Endothelial cell of umbilical vein (primary cell): ENCODE results near the gene SHBG. TPM values are rescaled to one million over a fixed set of nuclear protein-coding genes. Genes with fewer than 3 reads are reported as not detected.

Source experiments
- BruUV-seq: library from RNA; stranded (reverse); fragments of 400-500 nt; replicated peaks from 2 replicates; lab custom pipeline; 2021; lab: Mats Ljungman, UMichigan
- CTCF ChIA-PET: fragments of 300-600, 350-600 bp; sonication (Branson Sonifier 250); formaldehyde crosslinking; loops from one replicate; lab custom pipeline; 2021; ENCODE audit warnings: antibody characterized with exemption, inconsistent platforms; lab: Charles Lee
- POLR2A ChIA-PET: fragments of 300-600, 350-600 bp; sonication (Branson Sonifier 250); formaldehyde crosslinking; loops from one replicate; lab custom pipeline; 2021; ENCODE audit warnings: antibody characterized with exemption, inconsistent platforms; lab: Charles Lee
- DNase-seq: peaks from one replicate; pipeline ENCODE4 v3.0.0-alpha.2; 2011; ENCODE audit warnings: low read depth, low spot score
- FAIRE-seq: peaks from 2 replicates; lab custom pipeline; 2011; peaks lifted over from hg19 to GRCh38; lab: Jason Lieb, UNC
- H2AFZ ChIP-seq: 2 replicates; pipeline ENCODE4 v1.6.0; 2012; ENCODE audit warnings: low read depth, low read length, control low read depth, inconsistent platforms
- H3K27ac ChIP-seq: 2 replicates; pipeline ENCODE4 v1.5.1; 2011; ENCODE audit warnings: low read depth, mild to moderate bottlenecking, control low read depth, low read length, moderate library complexity; ENCODE audit not compliant: insufficient read depth
- H3K27me3 ChIP-seq, 2 experiments: 2 replicates each; pipeline versions ENCODE4 v1.6.0 to v1.6.1; 2011; ENCODE audit warnings: low read length in 2 of 2, mixed read lengths in 1 of 2; ENCODE audit not compliant: control insufficient read depth in 2 of 2, insufficient read depth in 2 of 2
- H3K36me3 ChIP-seq, 2 experiments: 2 replicates in 1 of 2; 3 replicates in 1 of 2; pipeline ENCODE4 v1.5.1; 2011; ENCODE audit warnings: low read length in 2 of 2, mild to moderate bottlenecking in 1 of 2, moderate library complexity in 1 of 2; ENCODE audit not compliant: control insufficient read depth in 2 of 2, insufficient read depth in 2 of 2; ENCODE audit errors: extremely low read depth in 1 of 2
- H3K4me1 ChIP-seq: 3 replicates; pipeline ENCODE4 v1.5.1; 2011; ENCODE audit warnings: mild to moderate bottlenecking, low read length; ENCODE audit not compliant: control insufficient read depth, insufficient read depth; ENCODE audit errors: extremely low read depth
- H3K4me2 ChIP-seq: 2 replicates; pipeline ENCODE4 v1.6.1; 2011; ENCODE audit warnings: low read length, control low read depth, mixed read lengths; ENCODE audit not compliant: insufficient read depth
- H3K4me3 ChIP-seq, 3 experiments: fragments of 200-600 bp in 1 of 3; sonication (generic), shearing (Covaris generic) in 1 of 3; replicated peaks in 1 of 3; 2 replicates each; pipeline ENCODE4 v1.5.1; 2011 to 2016; ENCODE audit warnings: control low read depth in 3 of 3, low read length in 3 of 3, mild to moderate bottlenecking in 2 of 3, inconsistent platforms in 1 of 3, low read depth in 1 of 3, moderate library complexity in 1 of 3; ENCODE audit not compliant: insufficient read depth in 1 of 3
- H3K79me2 ChIP-seq: 2 replicates; pipeline ENCODE4 v1.6.0; 2012; ENCODE audit warnings: low read length, inconsistent platforms; ENCODE audit not compliant: control insufficient read depth, insufficient read depth
- H3K9ac ChIP-seq: replicated peaks from 2 replicates; pipeline ENCODE3; 2011; ENCODE audit warnings: low read length, control low read depth; ENCODE audit not compliant: insufficient read depth; ENCODE audit errors: extremely low read depth
- H3K9me1 ChIP-seq: replicated peaks from 3 replicates; pipeline ENCODE4 v1.6.0; 2011; ENCODE audit warnings: mild to moderate bottlenecking, low read length; ENCODE audit not compliant: control insufficient read depth, insufficient read depth; ENCODE audit errors: extremely low read depth
- H3K9me3 ChIP-seq: replicated peaks from 2 replicates; pipeline ENCODE4 v1.5.1; 2012; ENCODE audit warnings: low read length, inconsistent platforms; ENCODE audit not compliant: control insufficient read depth, insufficient read depth
- H4K20me1 ChIP-seq: replicated peaks from 2 replicates; pipeline ENCODE3; 2011; ENCODE audit warnings: mild to moderate bottlenecking, low read length; ENCODE audit not compliant: control insufficient read depth, insufficient read depth; ENCODE audit errors: extremely low read depth
- EZH2 ChIP-seq: IDR thresholded peaks from 2 replicates; pipeline ENCODE4 v1.6.1; 2012; ENCODE audit warnings: borderline replicate concordance, low read depth, mild to moderate bottlenecking, moderate library complexity, low read length, inconsistent platforms; ENCODE audit not compliant: severe bottlenecking
- FOS ChIP-seq: IDR thresholded peaks from 2 replicates; pipeline ENCODE4 v1.6.1; 2011; ENCODE audit warnings: mild to moderate bottlenecking, low read length, moderate library complexity, borderline replicate concordance; ENCODE audit not compliant: insufficient read depth
- GATA2 ChIP-seq: IDR thresholded peaks from 2 replicates; pipeline ENCODE4 v1.7.0; 2011; ENCODE audit warnings: low read depth, mild to moderate bottlenecking, moderate library complexity, mixed read lengths, low read length; ENCODE audit not compliant: insufficient read length, insufficient read depth
- JUN ChIP-seq: IDR thresholded peaks from 2 replicates; pipeline ENCODE4 v1.6.1; 2011; ENCODE audit warnings: borderline replicate concordance, low read depth; ENCODE audit not compliant: insufficient read length, insufficient read depth
- MAX ChIP-seq: IDR thresholded peaks from 2 replicates; pipeline ENCODE4 v1.6.1; 2011; ENCODE audit not compliant: insufficient read depth, insufficient read length
- MYC ChIP-seq: IDR thresholded peaks from one replicate; pipeline ENCODE4 v1.6.1; 2011; ENCODE audit warnings: mild to moderate bottlenecking, low read depth, low read length
- POLR2A ChIP-seq: IDR thresholded peaks from 2 replicates; pipeline ENCODE4 v1.6.1; 2012; ENCODE audit warnings: low read depth, mild to moderate bottlenecking, control low read depth, low read length
- POLR2AphosphoS5 ChIP-seq: IDR thresholded peaks from 2 replicates; pipeline ENCODE4 v1.6.1; 2012; ENCODE audit warnings: low read depth, mild to moderate bottlenecking, control low read depth, low read length, moderate library complexity; ENCODE audit not compliant: insufficient read depth
- dilution Hi-C: fragments of 300-500 bp; cut with MboI; formaldehyde crosslinking; loops from one replicate; pipeline ENCODE4 v1.15.0; 2019; ENCODE audit warnings: low sequenced_read_pairs; ENCODE audit not compliant: extremely low pct_ligation_motif_present
- intact Hi-C: fragments of 100-400 bp; cut with micrococcal nuclease; formaldehyde crosslinking; loops from one replicate; pipeline ENCODE4 v1.10.0; 2022
- polyA plus RNA-seq, 4 experiments: library from polyadenylated mRNA; depleted of rRNA in 3 of 4; stranded (reverse) in 3 of 4; unstranded in 1 of 4; fragments of >200 nt; gene quantifications; 2 replicates each; pipeline versions ENCODE4 v1.2.1 to v1.2.3, GENCODE V29; 2011 to 2012; ENCODE audit warnings: missing spikeins in 1 of 4
- total RNA-seq: library from RNA; stranded (reverse); gene quantifications from 2 replicates; pipeline ENCODE4 v1.2.3, GENCODE V29; 2021
- TF ChIP-seq, protein P1 (sequence below), 2 donors: IDR thresholded peaks; 1 replicate in 1 of 2; 2 replicates in 1 of 2; pipeline ENCODE4 v1.5.1; 2011; ENCODE audit warnings: low read length in 2 of 2, mild to moderate bottlenecking in 2 of 2, moderate library complexity in 2 of 2, control low read depth in 1 of 2, inconsistent platforms in 1 of 2, low read depth in 1 of 2; ENCODE audit not compliant: insufficient read depth in 1 of 2; ENCODE audit errors: extremely low read depth in 1 of 2

Gene SHBG
- total and polyA plus RNA-seq, 2 donors (not counting 3 experiments of a cell fraction or from before 2014, with no cell fraction given) = 0.51 TPM; not detected in 1

DNA sequence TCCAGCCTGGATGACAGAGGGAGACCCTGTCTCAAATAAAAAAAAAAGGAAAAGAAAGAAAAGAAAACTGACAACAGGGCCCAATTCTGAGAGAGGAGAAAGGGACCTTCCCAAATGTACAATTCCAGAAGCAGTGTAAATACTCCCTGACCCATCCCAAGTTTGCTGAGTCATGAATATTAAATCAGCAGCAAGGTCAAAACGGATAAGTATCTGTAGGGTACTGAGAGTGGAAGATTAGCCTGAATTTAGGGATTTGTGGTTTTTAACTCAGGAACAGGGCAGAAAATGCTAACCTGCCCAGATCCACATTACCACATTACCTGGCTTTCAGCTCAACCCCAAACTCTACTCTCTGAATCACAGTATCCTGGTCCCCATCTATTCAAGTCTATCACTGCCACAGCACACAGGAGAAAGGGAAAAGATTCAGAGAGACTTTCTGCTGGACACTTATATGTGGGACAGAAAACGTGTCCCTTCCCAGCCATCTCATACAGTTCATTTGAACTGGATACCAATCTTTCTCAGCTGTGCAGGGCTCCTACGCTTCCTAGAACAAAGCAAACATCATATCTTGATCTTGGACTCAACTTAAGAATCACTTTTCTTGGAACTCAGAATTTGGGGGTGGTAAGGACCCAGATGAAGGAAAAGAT, 18.2 kb upstream of the SHBG start:
- dilution Hi-C loops = no loop called here
- FAIRE-seq (no peak), DNase-seq (no peak)
- H3K27me3 ChIP-seq = no peaks in the 10 kb centered on the region
- H3K9me3 ChIP-seq = no peaks in the 10 kb centered on the region
- no TSS peak for BruUV-seq
- ChIA-PET CTCF (interaction anchor here (0.9 to 1.2 kb wide), 2 partner anchors 11 to 76 kb away, joined by 3 to 5 read pairs; partner anchors contain the start of gene TP53), POLR2A (no interaction called here)
- intact Hi-C loops = loop anchor here (10.0 kb wide), 1 partner anchor 233 kb away; no protein-coding TSS in a partner anchor
- H3K79me2 ChIP-seq = peaks cover 52% of the 10 kb centered on the region
- H4K20me1 ChIP-seq = peaks cover 3% of the 10 kb centered on the region
- no peak overlapping the region for H3K27ac ChIP-seq
- TF ChIP-seq JUN = no peak
- TF ChIP-seq, protein P1, sequence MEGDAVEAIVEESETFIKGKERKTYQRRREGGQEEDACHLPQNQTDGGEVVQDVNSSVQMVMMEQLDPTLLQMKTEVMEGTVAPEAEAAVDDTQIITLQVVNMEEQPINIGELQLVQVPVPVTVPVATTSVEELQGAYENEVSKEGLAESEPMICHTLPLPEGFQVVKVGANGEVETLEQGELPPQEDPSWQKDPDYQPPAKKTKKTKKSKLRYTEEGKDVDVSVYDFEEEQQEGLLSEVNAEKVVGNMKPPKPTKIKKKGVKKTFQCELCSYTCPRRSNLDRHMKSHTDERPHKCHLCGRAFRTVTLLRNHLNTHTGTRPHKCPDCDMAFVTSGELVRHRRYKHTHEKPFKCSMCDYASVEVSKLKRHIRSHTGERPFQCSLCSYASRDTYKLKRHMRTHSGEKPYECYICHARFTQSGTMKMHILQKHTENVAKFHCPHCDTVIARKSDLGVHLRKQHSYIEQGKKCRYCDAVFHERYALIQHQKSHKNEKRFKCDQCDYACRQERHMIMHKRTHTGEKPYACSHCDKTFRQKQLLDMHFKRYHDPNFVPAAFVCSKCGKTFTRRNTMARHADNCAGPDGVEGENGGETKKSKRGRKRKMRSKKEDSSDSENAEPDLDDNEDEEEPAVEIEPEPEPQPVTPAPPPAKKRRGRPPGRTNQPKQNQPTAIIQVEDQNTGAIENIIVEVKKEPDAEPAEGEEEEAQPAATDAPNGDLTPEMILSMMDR (IDR thresholded peaks at IDR 0.05; ENCODE audit: extremely low read depth in 1 of 2, insufficient read depth in 1 of 2, low read depth in 1 of 2, low read length in 2 of 2) = no peak
- no peak for TF ChIP-seq POLR2A
- TF ChIP-seq GATA2 = no peak
- no peak for TF ChIP-seq POLR2AphosphoS5
- no peak for TF ChIP-seq FOS
- TF ChIP-seq EZH2 = no peak
- no peak for TF ChIP-seq MYC
- no peak for TF ChIP-seq MAX
- H3K9me1 ChIP-seq = no peaks in the 10 kb centered on the region
- H3K4me3 ChIP-seq = no peak overlapping the region
- H3K9ac ChIP-seq = no peak overlapping the region
- no peak overlapping the region for H2AFZ ChIP-seq
- H3K36me3 ChIP-seq = no peaks in the 10 kb centered on the region
- peaks cover 24% of the 10 kb centered on the region for H3K4me1 ChIP-seq
- H3K4me2 ChIP-seq = peak overlapping the region; percentile 31
